ENCODE data around the gene ZNF554.
A peak's percentile ranks its signal among the peaks of the same experiment; 100 is the strongest.

Gene ZNF554

DNA sequence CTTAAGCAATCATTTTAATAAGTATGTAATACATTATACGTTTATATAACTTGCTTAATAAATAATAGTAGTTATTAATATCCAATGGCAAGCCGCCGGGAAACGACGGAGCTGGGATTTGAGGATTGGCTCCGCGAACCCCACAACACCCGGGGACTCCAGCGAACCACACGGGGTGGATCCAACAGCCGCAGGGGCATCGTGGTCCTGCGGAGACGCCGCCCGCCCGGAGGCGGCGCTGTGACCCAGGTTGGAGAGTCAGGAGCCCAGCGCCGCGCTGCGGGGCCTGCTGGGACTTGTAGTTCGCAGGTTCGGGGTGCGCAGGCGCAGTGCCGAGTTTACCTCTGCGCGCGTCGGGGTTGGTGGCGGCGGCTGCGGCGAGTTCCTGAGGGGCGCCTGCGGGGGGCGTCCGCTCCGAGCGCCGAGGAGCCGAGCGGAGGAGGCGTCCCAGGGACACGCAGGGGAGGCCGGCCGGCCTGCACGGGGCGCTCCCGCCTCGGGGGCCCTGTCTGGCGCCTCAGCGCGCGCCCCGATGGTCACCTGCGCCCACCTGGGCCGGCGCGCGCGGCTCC is at the start of gene ZNF554:
TSS of gene ZNF554 (plus strand) at position 329 of the 572 bp plus-strand sequence. CDS start at position 533, 204 bp downstream.
- DNase-seq (ENCODE audit: low spot score) = peak; percentile 98

DNA sequence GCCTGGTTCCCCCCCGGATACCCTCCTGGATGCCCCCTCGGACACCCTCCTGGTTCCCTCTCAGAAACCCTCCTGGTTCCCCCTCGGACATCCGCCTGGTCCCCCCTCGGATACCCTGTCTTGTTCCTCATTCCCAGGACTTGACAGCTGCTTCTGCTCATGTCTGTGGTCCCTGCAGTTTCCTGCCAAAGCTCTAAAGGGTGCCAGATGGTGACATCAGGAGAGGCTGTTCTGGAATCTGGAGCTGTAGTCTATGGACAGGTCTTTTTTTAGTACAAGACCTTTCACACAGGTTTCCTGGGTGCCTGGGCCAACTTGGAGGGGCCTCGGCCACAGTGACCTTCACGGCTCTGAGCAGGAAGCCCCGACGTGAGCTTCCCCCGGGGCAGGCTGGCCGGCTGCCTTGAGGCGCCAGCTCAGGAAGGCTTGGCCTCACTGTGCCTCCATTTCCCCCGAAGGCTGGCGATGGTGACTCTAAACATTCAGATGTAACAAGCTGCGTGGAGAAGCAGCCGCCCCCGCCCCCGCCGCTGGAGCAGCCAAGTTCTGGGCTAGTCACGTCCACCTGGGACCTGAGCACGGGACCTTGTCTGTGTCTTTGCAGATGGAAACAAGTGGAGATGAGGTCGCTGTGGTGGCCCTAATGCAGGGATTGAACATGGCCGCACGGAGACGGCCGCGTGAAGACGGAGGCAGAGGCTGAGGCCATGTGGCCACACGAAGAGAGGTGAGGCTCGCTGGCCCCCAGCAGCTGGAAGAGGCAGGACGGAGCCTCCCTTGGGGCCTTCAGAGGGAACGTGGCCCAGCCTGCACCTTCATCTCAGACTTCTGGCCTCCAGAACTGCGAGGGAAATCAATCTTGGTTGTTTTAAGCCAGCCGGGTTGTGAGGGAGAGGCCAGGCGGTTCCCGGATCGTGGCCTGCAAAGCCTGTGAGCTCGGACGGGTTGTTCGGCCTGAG is 49.3 kb upstream of the ZNF554 start:
- no peak for DNase-seq (ENCODE audit: low spot score)

DNA sequence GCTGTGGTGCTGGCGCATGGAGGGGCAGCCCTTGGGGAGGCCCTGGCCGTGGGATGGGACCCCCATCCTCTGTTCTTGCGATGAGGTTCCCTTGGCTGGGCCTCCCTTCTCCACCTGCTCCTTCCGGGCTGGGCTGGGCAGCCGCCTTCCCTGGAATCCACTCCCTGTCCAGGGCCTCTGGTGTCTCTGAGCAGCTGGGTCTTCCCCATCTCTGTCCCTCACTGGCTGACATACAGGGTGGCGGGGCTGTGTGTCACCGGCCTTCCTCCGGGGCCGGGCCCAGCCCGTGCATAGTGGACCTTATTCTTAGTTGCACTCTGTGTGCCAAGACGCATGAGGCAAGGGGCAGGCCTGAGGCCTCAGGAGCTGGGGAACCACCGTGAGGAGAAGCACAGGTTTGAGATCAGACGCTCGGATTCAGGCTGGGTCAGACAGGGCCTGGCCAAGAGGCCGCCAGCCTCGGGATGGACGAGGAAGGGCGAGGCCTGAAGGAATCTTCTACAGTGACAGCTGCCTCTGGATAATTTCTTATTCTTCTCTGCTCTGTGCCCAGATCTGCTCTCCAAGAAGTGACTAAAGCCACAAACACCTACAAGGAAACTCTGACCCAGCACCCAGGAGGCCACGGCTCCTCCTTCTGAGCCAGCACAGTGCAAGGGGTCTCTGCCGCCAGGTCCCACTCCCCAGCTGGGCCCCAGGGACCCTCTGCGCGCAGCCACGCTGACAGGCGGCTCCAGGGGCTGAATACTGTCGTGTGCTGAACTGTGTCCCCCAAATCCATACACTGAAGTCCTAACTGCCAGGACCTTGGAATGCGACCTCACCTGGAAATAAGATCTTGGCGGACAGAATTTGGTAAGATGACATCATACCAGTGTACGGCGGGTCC is 47.6 kb upstream of the ZNF554 start:
- DNase-seq (ENCODE audit: low spot score) = no peak

DNA sequence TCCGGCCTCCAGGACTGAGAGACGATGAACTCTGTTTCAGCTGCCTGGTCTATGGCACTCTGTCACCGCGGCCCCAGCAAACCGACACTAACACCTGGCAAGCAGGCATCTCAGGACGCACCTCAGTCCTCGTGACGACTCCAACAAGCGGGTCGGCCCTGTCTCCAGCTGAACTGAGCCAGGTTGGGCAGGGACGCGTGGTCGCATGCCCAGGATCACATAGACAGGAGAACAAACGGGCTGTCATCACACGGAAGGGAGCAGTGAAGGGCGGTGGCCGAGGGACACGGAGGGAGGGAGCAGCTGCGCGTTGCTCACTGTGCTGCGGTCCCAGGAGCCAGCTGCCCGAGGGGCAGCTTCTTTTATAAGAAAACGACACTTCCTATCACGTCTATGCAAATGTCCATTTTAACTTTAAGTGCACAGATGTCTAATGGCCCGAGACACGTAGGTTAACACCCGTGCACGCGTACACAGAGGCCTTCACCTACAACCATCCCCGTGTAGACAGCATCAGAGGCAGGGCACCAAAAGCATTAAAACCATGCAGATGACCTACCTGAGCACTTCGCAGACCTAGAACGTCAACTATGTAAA is 45.5 kb upstream of the ZNF554 start:
- no peak for DNase-seq (ENCODE audit: low spot score)

DNA sequence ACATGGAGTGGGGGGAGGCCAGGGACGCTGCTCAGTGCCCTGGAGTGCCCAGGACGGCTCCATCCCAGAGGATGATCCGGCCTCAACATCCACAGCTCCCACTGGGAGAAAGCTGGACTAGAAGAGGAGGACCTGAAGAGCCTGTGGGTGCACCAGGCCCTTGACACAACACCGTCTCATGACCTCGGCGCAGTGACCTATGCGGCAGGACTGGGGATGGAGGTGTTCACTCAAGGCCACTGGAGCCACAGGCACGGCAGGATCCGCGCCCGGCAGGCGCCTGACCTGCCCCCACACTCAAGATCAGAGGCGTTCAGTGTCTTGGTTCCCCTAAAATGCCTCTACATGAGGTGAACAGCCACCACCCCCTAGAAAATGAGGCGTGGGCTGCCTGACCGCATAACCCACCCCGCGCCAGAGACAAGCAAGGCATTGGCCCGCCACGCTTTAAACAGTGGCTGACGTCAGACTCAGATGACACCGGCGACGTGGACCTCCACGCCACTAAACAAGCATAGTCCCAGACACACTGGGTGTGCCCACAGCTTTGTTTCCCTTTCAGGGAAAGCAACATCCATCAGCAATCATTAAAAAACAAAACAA is 44.6 kb upstream of the ZNF554 start:
- no peak for DNase-seq (ENCODE audit: low spot score)

DNA sequence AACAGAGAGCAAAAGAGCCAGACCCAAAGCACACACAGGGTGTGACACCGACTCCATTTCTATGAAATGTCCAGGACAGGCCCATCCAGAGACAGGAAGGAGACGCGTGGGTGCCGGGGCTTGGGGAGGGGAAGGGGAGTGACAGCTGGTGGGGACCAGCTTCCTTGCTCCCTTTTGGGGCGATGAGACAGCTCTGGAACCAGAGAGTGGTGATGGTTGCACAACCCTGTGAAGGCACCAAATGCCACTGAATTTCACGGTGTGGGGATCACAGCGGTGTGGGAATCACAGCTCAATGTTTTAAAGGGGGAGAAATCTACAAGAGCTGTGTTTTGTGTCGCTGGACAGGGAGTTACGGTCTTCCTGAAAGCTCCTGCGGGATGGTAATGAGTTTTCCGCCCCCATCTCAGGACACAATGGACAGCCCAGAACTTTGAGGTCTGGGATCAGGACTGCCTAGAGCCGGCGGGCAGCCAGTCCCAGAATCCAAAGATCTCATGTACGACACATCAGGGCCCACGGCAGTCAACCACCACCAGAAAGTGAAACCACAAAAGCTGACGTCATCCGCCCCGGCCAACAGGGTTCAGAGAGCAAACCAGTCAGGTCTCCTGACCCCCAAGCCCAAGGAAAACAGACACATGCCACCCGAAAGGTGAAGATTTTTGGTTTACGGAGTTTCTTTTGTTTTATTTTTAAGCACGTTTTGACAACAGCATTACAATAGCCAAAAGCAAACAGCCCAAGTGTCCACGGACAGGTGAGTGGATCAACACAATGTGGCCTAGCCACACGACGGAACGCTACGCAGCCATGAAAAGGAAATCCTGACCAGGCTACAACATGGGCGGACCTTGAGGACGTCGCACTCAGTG is 43.9 kb upstream of the ZNF554 start:
- DNase-seq (ENCODE audit: low spot score) = no peak

- no peak for DNase-seq (ENCODE audit: low spot score)
Observed at GRCh38 chr19:2777952-2778683, 41.5 kb upstream of the ZNF554 start.

GRCh38 chr19:2779121-2779740 is 40.4 kb upstream of the ZNF554 start:
- no peak for DNase-seq (ENCODE audit: low spot score)

DNA sequence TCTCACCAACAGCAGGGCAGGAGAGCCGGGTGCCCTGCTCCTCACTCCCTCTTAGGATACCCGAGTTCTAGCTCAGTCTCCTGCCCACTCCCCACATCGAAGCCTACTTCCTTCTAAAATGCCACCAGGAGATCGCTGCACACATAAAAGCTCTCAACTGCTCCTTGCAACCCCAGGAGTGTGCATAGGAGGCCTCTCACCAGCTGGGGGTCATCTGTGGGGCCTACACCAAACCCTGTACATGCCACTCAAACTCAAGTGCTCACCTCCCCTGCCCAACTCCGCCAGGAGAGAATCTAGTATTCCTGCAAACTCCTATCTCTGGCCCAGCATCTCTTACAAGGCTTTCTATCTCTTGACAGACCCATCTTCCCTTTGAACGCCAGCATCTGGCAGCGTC is 39.4 kb upstream of the ZNF554 start:
- DNase-seq (ENCODE audit: low spot score) = no peak

DNA sequence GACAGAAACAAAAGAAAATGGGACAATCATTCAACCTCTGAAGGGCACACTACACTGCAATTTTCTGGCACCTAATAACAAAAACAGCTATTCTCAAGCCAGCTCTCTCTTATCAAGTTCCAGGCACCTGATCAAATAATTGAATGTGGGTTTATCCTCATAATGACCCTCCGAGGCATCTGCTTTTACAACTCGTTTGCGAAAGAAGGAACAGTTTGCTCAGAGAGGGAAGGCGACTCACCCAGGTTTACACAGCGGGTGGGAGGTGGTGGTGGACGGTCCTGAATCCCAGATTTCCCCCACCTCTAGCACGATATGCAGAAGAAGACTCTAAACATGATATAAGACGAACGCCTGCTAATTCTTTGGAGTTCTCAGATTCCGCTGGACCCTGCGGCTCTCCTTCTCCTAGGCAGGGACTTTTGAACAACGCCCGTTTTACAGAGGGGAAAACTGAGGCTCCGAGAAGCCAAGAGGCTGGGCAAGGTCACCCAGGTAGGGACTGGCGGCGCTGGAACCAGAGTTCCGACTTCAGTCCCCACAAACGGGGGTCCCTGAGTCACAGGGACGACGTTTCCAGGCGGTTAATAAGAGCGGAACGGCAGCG is 37.2 kb upstream of the ZNF554 start:
- no peak for DNase-seq (ENCODE audit: low spot score)

- DNase-seq (ENCODE audit: low spot score) = peak; percentile 98
Observed at GRCh38 chr19:2782936-2783780, 36.5 kb upstream of the ZNF554 start, which contains the start of gene SGTA. TSS of gene SGTA (minus strand) at chr19:2783273. CDS start at chr19:2769068, 14,205 bp downstream.

DNA sequence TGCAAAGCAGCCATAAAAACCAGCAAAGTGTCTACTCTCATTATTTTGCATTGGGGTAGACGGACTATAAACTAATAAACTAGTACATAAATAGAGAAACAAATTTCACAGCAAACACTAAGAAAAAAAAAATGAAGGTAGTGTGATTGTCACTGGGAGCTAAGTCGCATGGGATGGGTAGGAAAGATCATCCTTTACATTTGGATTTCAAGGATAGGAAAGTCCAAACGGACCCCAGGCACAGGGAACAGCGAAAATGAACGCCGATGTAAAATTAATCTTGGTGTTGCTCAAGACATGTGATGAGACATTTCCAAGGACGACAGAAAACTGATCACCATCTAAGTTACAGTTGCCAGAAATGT is 35.9 kb upstream of the ZNF554 start:
- DNase-seq (ENCODE audit: low spot score) = no peak

- peak; percentile 98 for DNase-seq (ENCODE audit: low spot score)
Observed at GRCh38 chr19:2785244-2785997, 34.2 kb upstream of the ZNF554 start, which contains the start of gene THOP1. TSS of gene THOP1 (plus strand) at chr19:2785503. CDS start at chr19:2785663, 160 bp downstream.

DNA sequence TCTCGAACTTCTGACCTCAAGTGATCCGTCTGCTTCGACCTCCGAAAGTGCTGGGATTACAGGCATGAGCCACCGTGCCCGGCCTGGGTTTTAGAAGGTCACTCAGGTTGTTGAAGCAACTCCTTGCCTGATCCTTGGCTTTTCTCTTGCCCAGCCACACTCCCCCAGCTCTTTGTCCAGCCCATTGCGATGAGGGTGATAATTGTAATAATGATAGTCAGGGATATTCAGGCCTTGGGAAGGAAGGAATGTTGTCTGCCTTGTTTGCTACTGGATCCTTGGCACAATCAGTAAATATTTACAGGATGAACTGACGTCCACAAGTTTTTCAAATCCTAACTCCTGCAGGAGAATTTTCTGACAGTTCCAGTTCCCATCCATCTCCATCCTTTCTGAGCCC is 32.6 kb upstream of the ZNF554 start:
- DNase-seq (ENCODE audit: low spot score) = no peak

DNA sequence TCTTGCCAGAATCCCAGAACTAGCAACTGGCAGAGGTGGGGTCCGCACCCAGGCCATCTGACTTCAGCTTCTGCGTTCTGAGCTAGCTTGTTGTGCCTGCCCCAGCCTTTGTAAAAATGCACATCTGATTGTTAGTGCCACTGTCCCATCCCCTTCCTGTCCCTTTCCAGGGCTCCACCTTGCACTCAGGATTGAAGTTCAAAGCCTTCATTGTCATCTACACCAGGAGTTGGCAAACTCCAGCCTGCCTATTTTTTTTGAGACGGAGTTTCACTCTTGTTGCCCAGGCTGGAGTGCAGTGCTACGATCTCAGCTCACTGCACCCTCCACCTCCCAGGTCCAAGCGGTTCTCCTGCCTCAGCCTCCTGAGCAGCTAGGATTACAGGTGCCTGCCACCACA is 31.4 kb upstream of the ZNF554 start:
- no peak for DNase-seq (ENCODE audit: low spot score)

DNA sequence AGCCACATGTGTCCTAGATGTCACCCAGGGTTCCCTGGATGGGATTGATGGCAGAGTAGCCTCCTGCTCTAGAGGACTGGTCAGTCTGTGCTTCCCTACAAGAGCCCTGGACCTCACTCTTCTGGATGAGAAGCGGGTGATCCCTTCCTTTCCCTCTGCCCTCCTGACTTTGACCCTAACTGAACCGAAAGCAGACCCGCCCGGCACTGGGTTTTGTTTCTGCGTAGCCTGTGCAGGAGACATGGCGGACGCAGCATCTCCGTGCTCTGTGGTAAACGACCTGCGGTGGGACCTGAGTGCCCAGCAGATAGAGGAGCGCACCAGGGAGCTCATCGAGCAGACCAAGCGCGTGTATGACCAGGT is 29.5 kb upstream of the ZNF554 start:
- DNase-seq (ENCODE audit: low spot score) = no peak

DNA sequence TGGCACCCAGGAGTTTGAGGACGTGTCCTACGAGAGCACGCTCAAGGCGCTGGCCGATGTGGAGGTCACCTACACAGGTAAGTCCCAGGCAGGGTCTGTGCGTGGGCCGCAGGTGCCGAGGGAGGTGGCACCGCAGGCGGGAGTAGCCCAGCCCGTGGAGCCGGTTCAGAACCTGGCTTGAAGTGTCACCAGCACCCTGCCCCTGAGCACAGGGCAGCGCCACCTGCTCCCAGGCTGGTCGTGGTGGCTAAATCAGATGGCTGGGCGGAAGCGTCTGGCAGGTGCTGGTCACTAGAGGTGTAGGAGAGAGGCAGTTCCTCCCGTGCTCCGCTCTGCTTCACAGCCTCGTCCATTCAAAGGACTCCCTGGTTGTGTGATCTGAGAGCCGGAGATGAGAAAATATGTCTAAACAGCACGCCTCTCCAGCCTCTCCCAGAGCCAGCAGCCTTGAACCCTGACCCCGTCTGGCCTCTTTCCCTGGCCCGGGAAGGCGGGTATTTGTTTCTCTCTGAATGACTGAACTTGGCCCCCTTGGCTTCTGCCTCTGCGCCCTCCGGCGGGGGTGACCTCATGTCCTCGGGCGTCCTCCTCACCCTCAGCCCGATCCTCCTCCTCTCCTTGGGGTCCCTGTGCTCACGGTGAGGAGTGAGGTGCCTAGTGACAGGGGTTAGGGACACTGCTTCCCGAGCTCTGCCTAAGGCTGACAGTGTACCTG is 29.0 kb upstream of the ZNF554 start:
- DNase-seq (ENCODE audit: low spot score) = no peak
